ENCODE measurements around the gene KCNK10.

Gene KCNK10, protein sequence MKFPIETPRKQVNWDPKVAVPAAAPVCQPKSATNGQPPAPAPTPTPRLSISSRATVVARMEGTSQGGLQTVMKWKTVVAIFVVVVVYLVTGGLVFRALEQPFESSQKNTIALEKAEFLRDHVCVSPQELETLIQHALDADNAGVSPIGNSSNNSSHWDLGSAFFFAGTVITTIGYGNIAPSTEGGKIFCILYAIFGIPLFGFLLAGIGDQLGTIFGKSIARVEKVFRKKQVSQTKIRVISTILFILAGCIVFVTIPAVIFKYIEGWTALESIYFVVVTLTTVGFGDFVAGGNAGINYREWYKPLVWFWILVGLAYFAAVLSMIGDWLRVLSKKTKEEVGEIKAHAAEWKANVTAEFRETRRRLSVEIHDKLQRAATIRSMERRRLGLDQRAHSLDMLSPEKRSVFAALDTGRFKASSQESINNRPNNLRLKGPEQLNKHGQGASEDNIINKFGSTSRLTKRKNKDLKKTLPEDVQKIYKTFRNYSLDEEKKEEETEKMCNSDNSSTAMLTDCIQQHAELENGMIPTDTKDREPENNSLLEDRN

DNA sequence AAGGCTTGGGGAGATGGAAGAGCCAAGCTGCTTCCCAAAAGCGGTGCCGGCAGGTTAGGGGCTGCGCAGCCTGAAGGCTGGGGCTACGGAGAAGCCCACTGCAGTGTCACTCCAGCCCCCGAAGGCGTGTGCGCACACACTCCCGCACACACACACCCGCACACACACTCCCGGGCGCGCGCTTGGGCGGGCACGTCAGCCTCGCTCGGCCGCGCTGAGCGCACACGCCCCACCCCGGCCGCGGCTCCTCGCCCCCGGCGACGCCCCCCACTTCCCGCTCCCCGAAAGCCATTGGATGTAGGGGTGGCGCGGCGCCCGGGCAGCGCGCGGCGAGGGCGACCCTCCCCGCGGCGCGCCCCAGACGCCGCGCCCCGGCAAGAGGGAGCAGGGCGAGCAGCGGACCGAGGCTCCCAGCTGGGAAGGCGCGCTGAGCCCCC lies at the start of gene KCNK10:
Gene KCNK10, minus strand, starts transcription at position 184 of the 437 bp plus-strand sequence. CDS start 471 bp downstream, outside the sequence.
- H3K4me3 ChIP-seq (ENCODE audit: low read length in 2 of 2) = no peak within 1 kb of the TSS
- H3K27ac ChIP-seq (ENCODE audit: low read length) = no peak within 1 kb of the TSS
- no peak within 1 kb of the TSS for H3K9ac ChIP-seq (ENCODE audit: low read length in 2 of 2)
- peaks cover 33 to 49% of the 10 kb centered on the region in 2 donors for H3K27me3 ChIP-seq (ENCODE audit: control insufficient read depth in 1 of 2, insufficient read depth in 2 of 2, low read length in 2 of 2)
- peaks cover 3% of the 10 kb centered on the region for H3K4me1 ChIP-seq (ENCODE audit: control insufficient read depth, insufficient read depth, low read length)
- H3K36me3 ChIP-seq (ENCODE audit: control insufficient read depth in 2 of 2, insufficient read depth in 2 of 2, low read length in 2 of 2) = no peaks in the 10 kb centered on the region
- H3K9me3 ChIP-seq (ENCODE audit: control insufficient read depth in 2 of 2, low read length in 2 of 2) = no peaks in the 10 kb centered on the region

DNA sequence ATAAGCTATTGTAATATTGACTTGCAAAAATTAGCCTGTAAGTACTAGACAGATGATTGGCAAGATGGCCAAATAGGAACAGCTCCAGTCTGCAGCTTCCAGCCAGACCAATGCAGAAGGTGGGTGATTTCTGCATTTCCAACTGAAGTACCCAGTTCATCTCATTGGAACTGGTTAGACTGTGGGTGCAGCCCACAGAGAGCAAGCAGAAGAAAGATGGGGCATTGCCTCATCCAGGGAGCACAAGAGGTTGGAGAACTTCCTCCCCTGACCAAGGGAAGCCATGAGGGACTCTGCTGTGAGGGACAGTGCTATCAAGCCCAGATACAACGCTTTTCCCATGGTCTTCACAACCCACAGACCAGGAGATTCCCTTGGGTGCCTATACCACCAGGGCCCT lies 46.4 kb upstream of the KCNK10 start:
- no peaks in the 10 kb centered on the region for H3K36me3 ChIP-seq (ENCODE audit: control insufficient read depth in 2 of 2, insufficient read depth in 2 of 2, low read length in 2 of 2)
- no peaks in the 10 kb centered on the region for H3K9me3 ChIP-seq (ENCODE audit: control insufficient read depth in 2 of 2, low read length in 2 of 2)
- H3K27ac ChIP-seq (ENCODE audit: low read length) = no peak overlapping the region

DNA sequence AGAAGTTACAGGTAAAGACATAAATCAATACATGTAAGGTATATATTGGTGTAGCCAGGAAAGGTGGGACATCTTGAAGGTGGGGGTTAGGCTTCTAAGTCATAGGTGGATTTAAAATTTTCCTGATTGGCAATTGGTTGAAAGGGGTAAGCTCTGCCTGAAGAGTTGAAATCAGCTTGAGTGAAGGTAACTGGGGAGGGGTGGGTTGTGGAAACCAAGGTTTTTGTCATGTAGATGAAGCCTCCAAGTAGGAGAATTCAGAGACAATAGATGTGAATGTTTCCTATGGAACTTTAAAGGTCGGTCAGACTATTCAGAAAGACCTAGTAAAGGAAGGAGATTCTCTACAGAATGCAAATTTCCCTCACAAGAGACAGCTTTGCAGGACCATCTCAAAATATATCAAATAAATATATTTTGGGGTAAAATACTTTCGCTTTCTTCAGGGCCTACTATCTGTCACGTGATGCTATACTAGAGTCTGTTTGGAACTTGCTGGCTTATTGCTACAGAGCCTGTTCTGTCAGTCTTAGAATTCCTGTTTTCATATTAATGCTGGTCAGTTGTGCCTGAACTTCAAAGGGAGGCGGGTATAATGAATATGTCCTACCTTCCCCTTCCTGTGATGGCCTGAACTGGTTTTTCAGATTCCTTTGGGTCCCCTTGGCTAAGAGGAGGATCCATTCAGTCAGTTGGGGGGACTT lies 41.8 kb upstream of the KCNK10 start:
- Histone ChIP-seq H3K27me3 (ENCODE audit: control insufficient read depth in 1 of 2, insufficient read depth in 2 of 2, low read length in 2 of 2) (no peaks in the 10 kb centered on the region), H3K4me1 (ENCODE audit: control insufficient read depth, insufficient read depth, low read length) (no peaks in the 10 kb centered on the region), H3K4me3 (ENCODE audit: low read length in 2 of 2) (no peak overlapping the region), H3K27ac (ENCODE audit: low read length) (no peak overlapping the region), H3K36me3 (ENCODE audit: control insufficient read depth in 2 of 2, insufficient read depth in 2 of 2, low read length in 2 of 2) (no peaks in the 10 kb centered on the region), H3K9ac (ENCODE audit: low read length in 2 of 2) (no peak overlapping the region), H3K9me3 (ENCODE audit: control insufficient read depth in 2 of 2, low read length in 2 of 2) (no peaks in the 10 kb centered on the region)

More for the DNA sequence above, 46.4 kb upstream of the KCNK10 start:
- no peak overlapping the region for H3K4me3 ChIP-seq (ENCODE audit: low read length in 2 of 2)
- H3K27me3 ChIP-seq (ENCODE audit: control insufficient read depth in 1 of 2, insufficient read depth in 2 of 2, low read length in 2 of 2) = no peaks in the 10 kb centered on the region
- H3K9ac ChIP-seq (ENCODE audit: low read length in 2 of 2) = no peak overlapping the region
- no peaks in the 10 kb centered on the region for H3K4me1 ChIP-seq (ENCODE audit: control insufficient read depth, insufficient read depth, low read length)

DNA sequence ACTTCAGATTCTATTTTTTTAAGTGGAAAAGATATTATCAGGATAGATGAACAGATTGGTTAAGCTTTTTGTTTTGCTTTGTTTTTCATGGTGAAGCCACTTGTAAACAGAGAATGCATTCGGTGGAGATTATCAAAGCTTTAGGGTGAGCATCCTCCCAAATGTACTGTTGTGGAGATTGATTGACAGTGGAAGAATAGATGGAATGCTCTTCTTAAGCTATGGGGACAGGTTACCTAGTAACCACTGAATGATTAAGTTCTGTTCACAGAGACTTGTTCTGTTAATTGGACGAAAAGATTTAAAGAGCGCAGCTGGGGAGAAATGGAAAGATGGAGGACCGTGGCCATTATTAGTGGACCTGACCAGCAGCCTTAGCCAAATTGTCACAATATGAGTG lies 40.6 kb upstream of the KCNK10 start:
- Histone ChIP-seq H3K36me3 (ENCODE audit: control insufficient read depth in 2 of 2, insufficient read depth in 2 of 2, low read length in 2 of 2) (no peaks in the 10 kb centered on the region), H3K9me3 (ENCODE audit: control insufficient read depth in 2 of 2, low read length in 2 of 2) (no peaks in the 10 kb centered on the region), H3K4me1 (ENCODE audit: control insufficient read depth, insufficient read depth, low read length) (no peaks in the 10 kb centered on the region)

DNA sequence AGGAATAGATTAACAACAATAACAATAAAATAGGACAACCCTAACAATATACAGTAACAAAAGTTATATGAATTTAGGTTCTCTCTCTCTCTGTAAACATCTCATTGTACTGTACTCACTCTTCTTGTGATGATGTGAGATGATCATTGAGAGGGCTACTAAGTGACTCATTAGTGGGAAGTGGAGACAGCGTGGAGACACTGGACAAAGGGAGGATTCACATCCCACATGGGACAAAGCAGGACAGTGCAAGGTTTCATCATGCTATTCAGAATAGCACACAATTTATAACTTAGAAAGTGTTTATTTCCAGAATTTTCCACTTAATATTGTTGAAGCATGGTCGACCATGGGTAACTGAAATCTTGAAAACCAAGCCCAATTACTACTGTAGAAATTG lies 36.4 kb upstream of the KCNK10 start:
- Histone ChIP-seq H3K9ac (ENCODE audit: low read length in 2 of 2) (no peak overlapping the region), H3K27ac (ENCODE audit: low read length) (no peak overlapping the region), H3K36me3 (ENCODE audit: control insufficient read depth in 2 of 2, insufficient read depth in 2 of 2, low read length in 2 of 2) (no peaks in the 10 kb centered on the region), H3K27me3 (ENCODE audit: control insufficient read depth in 1 of 2, insufficient read depth in 2 of 2, low read length in 2 of 2) (no peaks in the 10 kb centered on the region), H3K4me1 (ENCODE audit: control insufficient read depth, insufficient read depth, low read length) (no peaks in the 10 kb centered on the region), H3K9me3 (ENCODE audit: control insufficient read depth in 2 of 2, low read length in 2 of 2) (no peaks in the 10 kb centered on the region), H3K4me3 (ENCODE audit: low read length in 2 of 2) (no peak overlapping the region)

More for the DNA sequence above, 40.6 kb upstream of the KCNK10 start:
- Histone ChIP-seq H3K9ac (ENCODE audit: low read length in 2 of 2) (no peak overlapping the region), H3K4me3 (ENCODE audit: low read length in 2 of 2) (no peak overlapping the region), H3K27me3 (ENCODE audit: control insufficient read depth in 1 of 2, insufficient read depth in 2 of 2, low read length in 2 of 2) (no peaks in the 10 kb centered on the region), H3K27ac (ENCODE audit: low read length) (no peak overlapping the region)

DNA sequence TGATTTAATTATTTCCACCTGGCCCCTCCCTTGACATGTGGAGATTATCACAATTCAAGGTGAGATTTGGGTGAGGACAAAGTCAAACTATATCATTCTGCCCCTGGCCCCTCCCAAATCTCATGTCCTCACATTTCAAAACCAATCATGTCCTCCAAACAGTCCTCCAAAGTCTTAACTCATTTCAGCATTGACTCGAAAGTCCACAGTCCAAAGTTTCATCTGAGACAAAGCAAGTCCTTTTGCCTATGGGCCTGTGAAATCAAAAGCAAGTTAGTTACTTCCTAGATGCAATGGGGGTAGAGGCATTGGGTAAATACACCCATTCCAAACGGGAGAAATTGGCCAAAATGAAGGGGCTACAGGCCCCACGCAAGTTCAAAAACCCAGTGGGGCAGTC lies 31.3 kb upstream of the KCNK10 start:
- Histone ChIP-seq H3K27ac (ENCODE audit: low read length) (no peak overlapping the region), H3K9ac (ENCODE audit: low read length in 2 of 2) (no peak overlapping the region), H3K4me1 (ENCODE audit: control insufficient read depth, insufficient read depth, low read length) (no peaks in the 10 kb centered on the region), H3K4me3 (ENCODE audit: low read length in 2 of 2) (no peak overlapping the region), H3K27me3 (ENCODE audit: control insufficient read depth in 1 of 2, insufficient read depth in 2 of 2, low read length in 2 of 2) (no peaks in the 10 kb centered on the region), H3K9me3 (ENCODE audit: control insufficient read depth in 2 of 2, low read length in 2 of 2) (no peaks in the 10 kb centered on the region), H3K36me3 (ENCODE audit: control insufficient read depth in 2 of 2, insufficient read depth in 2 of 2, low read length in 2 of 2) (no peaks in the 10 kb centered on the region)

DNA sequence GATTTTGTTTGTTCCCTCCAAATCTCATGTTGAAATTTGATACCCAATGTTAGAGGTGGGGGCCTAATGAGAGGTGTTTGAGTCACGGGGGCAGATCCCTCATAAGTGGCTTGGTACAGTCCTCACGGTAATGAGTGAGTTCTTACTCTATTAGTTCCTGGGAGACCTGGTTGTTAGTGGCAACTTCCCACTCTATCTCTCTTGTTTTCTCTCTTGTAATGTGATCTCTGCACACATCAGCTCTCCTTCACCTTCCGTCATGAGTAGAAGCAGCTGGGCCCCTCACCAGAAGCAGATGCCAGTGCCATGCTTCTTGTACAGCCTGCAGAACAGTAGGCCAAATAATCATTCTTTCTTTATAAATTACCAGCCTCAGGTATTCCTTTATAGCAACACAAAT lies 29.6 kb upstream of the KCNK10 start:
- Histone ChIP-seq H3K27me3 (ENCODE audit: control insufficient read depth in 1 of 2, insufficient read depth in 2 of 2, low read length in 2 of 2) (no peaks in the 10 kb centered on the region), H3K27ac (ENCODE audit: low read length) (no peak overlapping the region), H3K36me3 (ENCODE audit: control insufficient read depth in 2 of 2, insufficient read depth in 2 of 2, low read length in 2 of 2) (no peaks in the 10 kb centered on the region), H3K4me3 (ENCODE audit: low read length in 2 of 2) (no peak overlapping the region), H3K9ac (ENCODE audit: low read length in 2 of 2) (no peak overlapping the region), H3K9me3 (ENCODE audit: control insufficient read depth in 2 of 2, low read length in 2 of 2) (no peaks in the 10 kb centered on the region), H3K4me1 (ENCODE audit: control insufficient read depth, insufficient read depth, low read length) (no peaks in the 10 kb centered on the region)

DNA sequence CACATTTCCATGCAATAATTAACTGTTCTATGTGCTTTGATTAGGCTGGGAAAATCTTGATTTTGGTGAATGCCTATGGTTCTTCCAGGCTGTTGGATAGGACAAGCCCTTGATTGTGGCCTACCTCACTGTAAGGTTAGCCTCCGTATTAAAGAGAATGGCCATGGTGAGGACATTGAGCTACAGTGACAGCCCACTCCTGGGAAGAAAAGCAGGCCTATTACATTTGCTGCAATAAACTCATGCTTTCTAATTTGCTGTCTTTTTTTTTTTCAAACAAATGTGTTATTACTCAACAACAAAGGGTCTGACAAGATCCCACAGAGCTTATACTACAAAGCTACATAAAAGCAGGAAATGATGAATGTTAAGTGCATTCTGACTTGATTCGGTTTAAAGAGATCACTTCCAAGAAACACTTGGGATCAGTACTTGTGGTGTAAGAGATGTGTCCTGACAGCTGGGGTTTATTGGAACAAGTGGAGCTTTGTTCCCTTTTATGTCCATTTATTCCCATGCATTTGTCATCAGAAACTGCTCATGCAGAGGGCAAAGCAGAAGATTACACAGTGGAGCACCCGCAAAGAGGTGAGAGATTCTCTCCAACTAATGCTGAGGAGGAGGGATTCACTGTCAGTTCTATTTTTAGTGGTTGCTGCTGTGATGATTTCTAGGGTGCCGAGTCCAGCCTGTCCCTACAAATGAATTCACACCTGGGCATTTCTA lies 29.1 kb upstream of the KCNK10 start:
- no peak overlapping the region for H3K4me3 ChIP-seq (ENCODE audit: low read length in 2 of 2)
- no peaks in the 10 kb centered on the region for H3K36me3 ChIP-seq (ENCODE audit: control insufficient read depth in 2 of 2, insufficient read depth in 2 of 2, low read length in 2 of 2)
- H3K27me3 ChIP-seq (ENCODE audit: control insufficient read depth in 1 of 2, insufficient read depth in 2 of 2, low read length in 2 of 2) = no peaks in the 10 kb centered on the region
- H3K4me1 ChIP-seq (ENCODE audit: control insufficient read depth, insufficient read depth, low read length) = no peaks in the 10 kb centered on the region
- no peaks in the 10 kb centered on the region for H3K9me3 ChIP-seq (ENCODE audit: control insufficient read depth in 2 of 2, low read length in 2 of 2)
- H3K9ac ChIP-seq (ENCODE audit: low read length in 2 of 2) = no peak overlapping the region
- no peak overlapping the region for H3K27ac ChIP-seq (ENCODE audit: low read length)

DNA sequence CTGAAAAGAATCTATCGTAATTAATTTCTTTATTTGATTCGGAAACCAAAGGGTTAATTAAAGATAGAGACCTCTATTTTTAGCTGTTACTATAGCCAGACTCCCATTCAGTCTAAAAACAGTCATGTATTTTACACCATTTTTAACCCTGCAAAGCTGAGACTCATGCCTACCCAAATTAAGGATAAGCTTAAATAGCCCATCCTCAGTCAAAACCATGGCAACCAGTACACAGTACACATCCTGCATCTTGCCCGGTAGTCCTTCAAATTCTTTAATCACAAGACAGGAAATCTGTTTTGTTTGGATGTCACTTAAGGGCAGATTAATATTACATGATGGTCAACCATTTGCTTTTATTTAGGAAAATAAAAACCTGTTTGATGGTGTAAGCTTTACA lies 25.5 kb upstream of the KCNK10 start:
- Histone ChIP-seq H3K27me3 (ENCODE audit: control insufficient read depth in 1 of 2, insufficient read depth in 2 of 2, low read length in 2 of 2) (no peaks in the 10 kb centered on the region), H3K4me3 (ENCODE audit: low read length in 2 of 2) (no peak overlapping the region), H3K9me3 (ENCODE audit: control insufficient read depth in 2 of 2, low read length in 2 of 2) (no peaks in the 10 kb centered on the region), H3K27ac (ENCODE audit: low read length) (no peak overlapping the region), H3K4me1 (ENCODE audit: control insufficient read depth, insufficient read depth, low read length) (no peaks in the 10 kb centered on the region), H3K36me3 (ENCODE audit: control insufficient read depth in 2 of 2, insufficient read depth in 2 of 2, low read length in 2 of 2) (no peaks in the 10 kb centered on the region), H3K9ac (ENCODE audit: low read length in 2 of 2) (no peak overlapping the region)

DNA sequence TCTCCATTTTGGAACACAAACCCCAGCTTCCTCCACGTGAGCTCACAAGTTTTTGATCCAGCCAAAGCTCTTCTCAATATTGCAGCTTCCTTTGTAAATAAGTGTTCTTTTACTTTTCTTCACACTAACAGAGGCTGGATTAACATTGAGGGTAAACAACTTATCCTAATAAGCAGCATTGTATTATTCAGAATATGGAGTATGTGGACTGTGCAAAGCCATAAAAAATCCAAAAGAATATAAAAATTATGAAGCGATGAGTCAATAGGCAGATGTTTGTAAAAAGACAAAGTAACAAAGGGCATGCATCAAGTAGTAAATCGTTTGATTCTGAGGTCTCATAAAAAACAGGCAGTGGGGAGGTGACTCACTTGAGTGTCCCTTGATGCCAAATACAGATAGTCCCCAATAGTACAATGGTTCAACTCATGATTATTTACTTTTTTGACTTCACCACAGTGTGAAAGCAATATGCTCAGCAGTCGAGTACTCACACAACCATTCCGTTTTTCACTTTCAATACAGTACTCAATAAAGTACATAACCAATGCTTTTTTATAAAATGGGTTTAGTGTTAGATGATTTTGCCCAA lies 23.1 kb upstream of the KCNK10 start:
- H3K36me3 ChIP-seq (ENCODE audit: control insufficient read depth in 2 of 2, insufficient read depth in 2 of 2, low read length in 2 of 2) = no peaks in the 10 kb centered on the region
- H3K9ac ChIP-seq (ENCODE audit: low read length in 2 of 2) = no peak overlapping the region
- H3K4me3 ChIP-seq (ENCODE audit: low read length in 2 of 2) = no peak overlapping the region
- no peaks in the 10 kb centered on the region for H3K9me3 ChIP-seq (ENCODE audit: control insufficient read depth in 2 of 2, low read length in 2 of 2)
- H3K27me3 ChIP-seq (ENCODE audit: control insufficient read depth in 1 of 2, insufficient read depth in 2 of 2, low read length in 2 of 2) = no peaks in the 10 kb centered on the region
- no peak overlapping the region for H3K27ac ChIP-seq (ENCODE audit: low read length)
- no peaks in the 10 kb centered on the region for H3K4me1 ChIP-seq (ENCODE audit: control insufficient read depth, insufficient read depth, low read length)

Data from stomach smooth muscle (tissue), 2 donors.